ENCODE results near the gene GTPBP3. TPM values are rescaled to one million over a fixed set of nuclear protein-coding genes. Genes with fewer than 3 reads are reported as not detected.

Gene GTPBP3
- total and polyA plus RNA-seq, 2 of the 13 experiments (the other 11 are each of a cell fraction or from before 2014, with no cell fraction given) = 17.5 to 30.0 TPM

- TF ChIP-seq RERE (CRISPR knock-in tag; IDR thresholded peaks at IDR 0.05; ENCODE audit: low read depth) = no peak
- TF ChIP-seq ONECUT2 (CRISPR knock-in tag; IDR thresholded peaks at IDR 0.05) = no peak
- TF ChIP-seq FLYWCH1 (CRISPR knock-in tag; IDR thresholded peaks at IDR 0.05) = no peak
- no peak for TF ChIP-seq HNRNPH1 (optimal IDR thresholded peaks at IDR 0.05; ENCODE audit: low read depth, low read length)
- TF ChIP-seq NFAT5 (CRISPR knock-in tag; IDR thresholded peaks at IDR 0.05) = peak; percentile 65; the same call in 1 of the 2 replicates
- peak; percentile 25; the same call in 1 of the 2 replicates for TF ChIP-seq ZNF121 (CRISPR knock-in tag; IDR thresholded peaks at IDR 0.05)
- TF ChIP-seq CCDC6 (CRISPR knock-in tag; IDR thresholded peaks at IDR 0.05) = peak; percentile 68; the same call in 1 of the 2 replicates
- no peak for TF ChIP-seq ZNF878 (CRISPR knock-in tag; IDR thresholded peaks at IDR 0.05)
- TF ChIP-seq ZNF879 (CRISPR knock-in tag; IDR thresholded peaks at IDR 0.05) = no peak
- no peak for TF ChIP-seq MEIS1 (CRISPR knock-in tag; IDR thresholded peaks at IDR 0.05; ENCODE audit: borderline replicate concordance)
- TF ChIP-seq ZNF691 (CRISPR knock-in tag; IDR thresholded peaks at IDR 0.05; ENCODE audit: borderline replicate concordance, low read depth) = no peak; the same call in 1 of the 2 replicates
- no peak for TF ChIP-seq TSC22D2 (CRISPR knock-in tag; IDR thresholded peaks at IDR 0.05; ENCODE audit: borderline replicate concordance)
- no peak for TF ChIP-seq ZNF777 (CRISPR knock-in tag; IDR thresholded peaks at IDR 0.05)
- TF ChIP-seq MAF1 (CRISPR knock-in tag; IDR thresholded peaks at IDR 0.05; ENCODE audit: borderline replicate concordance) = no peak
- TF ChIP-seq ZNF782 (CRISPR knock-in tag; IDR thresholded peaks at IDR 0.05; ENCODE audit: borderline replicate concordance) = 0 out of 2 replicates have a peak, but pooled peaks have one; percentile 32
- no peak for TF ChIP-seq ELF4 (CRISPR knock-in tag; IDR thresholded peaks at IDR 0.05; ENCODE audit: borderline replicate concordance)
- no peak for TF ChIP-seq STAT5B (CRISPR knock-in tag; IDR thresholded peaks at IDR 0.05)
- TF ChIP-seq RFX3 (CRISPR knock-in tag; IDR thresholded peaks at IDR 0.05) = no peak
- no peak for TF ChIP-seq NAIF1 (CRISPR knock-in tag; IDR thresholded peaks at IDR 0.05; ENCODE audit: borderline replicate concordance)
Observed at GRCh38 chr19:17340871-17341357, 3.6 kb downstream of the GTPBP3 start (continued).
